Ishikawa (cell line): ENCODE data around the gene PSG7.
A peak's percentile ranks its signal among the peaks of the same experiment; 100 is the strongest.
"Not testable (repeated sequence)": the region's sequence is repeated elsewhere in the genome, so short reads cannot be mapped to it uniquely, and the experiment has no call there.

Experiments
- CEBPB ChIP-seq: IDR thresholded peaks from 2 replicates; pipeline ENCODE4 v1.6.1; 2012
- EP300 ChIP-seq: IDR thresholded peaks from 2 replicates; pipeline ENCODE4 v1.6.1; 2012; ENCODE audit warnings: borderline replicate concordance
- FOXM1 ChIP-seq: IDR thresholded peaks from 2 replicates; pipeline ENCODE4 v1.6.1; 2012; ENCODE audit warnings: low read depth, borderline replicate concordance
- MAX ChIP-seq: IDR thresholded peaks from 2 replicates; pipeline ENCODE4 v1.6.1; 2012
- NFIC ChIP-seq: IDR thresholded peaks from 2 replicates; pipeline ENCODE4 v1.6.1; 2012
- RAD21 ChIP-seq: IDR thresholded peaks from 2 replicates; pipeline ENCODE4 v1.6.1; 2012; ENCODE audit warnings: low read depth
- REST ChIP-seq: IDR thresholded peaks from 2 replicates; pipeline ENCODE4 v1.6.1; 2012; ENCODE audit warnings: low read depth, mild to moderate bottlenecking
- TAF1 ChIP-seq: IDR thresholded peaks from 2 replicates; pipeline ENCODE4 v1.6.1; 2012; ENCODE audit warnings: low read depth, mild to moderate bottlenecking
- TCF12 ChIP-seq: IDR thresholded peaks from 2 replicates; pipeline ENCODE4 v1.6.1; 2012; ENCODE audit warnings: low read depth
- ZBTB7A ChIP-seq: IDR thresholded peaks from 2 replicates; pipeline ENCODE4 v1.6.1; 2012; ENCODE audit warnings: low read depth
- TF ChIP-seq, protein P1 (sequence below): IDR thresholded peaks from 2 replicates; pipeline ENCODE4 v1.6.1; 2012

Gene PSG7

DNA sequence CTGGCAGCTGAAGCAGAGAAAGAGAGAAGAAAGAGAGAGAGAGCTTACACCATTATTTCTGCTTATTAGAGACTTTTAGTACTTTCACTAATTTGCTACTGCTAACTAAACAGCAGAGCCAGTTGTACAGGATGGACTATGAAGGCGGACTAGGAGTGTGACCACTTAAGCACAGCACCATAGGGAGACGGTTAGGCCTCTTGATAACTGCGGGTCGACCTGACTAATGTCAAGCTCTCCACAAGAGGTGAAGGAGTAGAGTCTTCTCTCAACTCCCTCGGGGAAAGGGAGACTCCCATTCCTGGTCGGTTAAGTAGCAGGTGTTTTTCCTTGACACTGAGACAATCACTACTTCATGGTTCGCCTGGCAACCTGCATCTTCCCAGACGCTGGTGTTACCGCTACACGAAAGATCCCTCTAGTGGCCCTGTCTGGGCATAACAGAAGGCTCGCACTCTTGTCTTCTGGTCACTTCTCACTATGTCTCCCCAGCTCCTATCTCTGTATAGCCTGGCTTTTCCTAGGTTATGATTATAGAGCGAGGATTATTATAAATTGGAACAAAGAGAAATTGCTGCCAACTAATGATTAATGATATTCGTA is 5.3 kb upstream of the PSG7 start:
- TF ChIP-seq EP300, result no peak
- TF ChIP-seq MAX, result no peak
- no peak for TF ChIP-seq FOXM1
- no peak for TF ChIP-seq ZBTB7A
- TF ChIP-seq TCF12, result no peak
- no peak for TF ChIP-seq RAD21
- TF ChIP-seq REST, result no peak
- TF ChIP-seq, protein P1, sequence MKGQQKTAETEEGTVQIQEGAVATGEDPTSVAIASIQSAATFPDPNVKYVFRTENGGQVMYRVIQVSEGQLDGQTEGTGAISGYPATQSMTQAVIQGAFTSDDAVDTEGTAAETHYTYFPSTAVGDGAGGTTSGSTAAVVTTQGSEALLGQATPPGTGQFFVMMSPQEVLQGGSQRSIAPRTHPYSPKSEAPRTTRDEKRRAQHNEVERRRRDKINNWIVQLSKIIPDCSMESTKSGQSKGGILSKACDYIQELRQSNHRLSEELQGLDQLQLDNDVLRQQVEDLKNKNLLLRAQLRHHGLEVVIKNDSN, result no peak
- no peak for TF ChIP-seq CEBPB

DNA sequence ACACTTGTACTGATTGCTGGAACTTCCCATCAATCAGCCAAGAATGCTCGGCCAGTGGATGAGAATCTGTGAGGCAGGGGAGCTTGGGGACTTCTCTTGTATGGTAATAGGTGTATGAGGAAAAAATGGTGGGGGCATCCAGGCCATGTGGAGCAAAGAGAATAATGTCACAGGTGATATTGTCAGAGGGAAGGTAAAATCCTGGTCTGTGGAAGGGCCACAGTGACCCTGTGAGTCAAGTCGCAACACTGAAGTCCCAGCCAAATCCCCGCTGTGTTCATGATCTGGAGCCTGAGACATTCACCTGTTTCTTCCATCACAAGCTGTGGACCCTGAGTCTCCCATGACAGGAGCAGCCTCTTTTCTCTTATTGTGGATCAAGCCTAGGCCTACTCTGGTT is 8.1 kb downstream of the PSG7 start:
- no peak for TF ChIP-seq FOXM1
- TF ChIP-seq, protein P1, result no peak
- TF ChIP-seq TCF12, result no peak
- TF ChIP-seq ZBTB7A, result no peak

GRCh38 chr19:42926781-42927180 is 10.2 kb downstream of the PSG7 start:
- TF ChIP-seq FOXM1, result no peak
- TF ChIP-seq, protein P1, result no peak

DNA sequence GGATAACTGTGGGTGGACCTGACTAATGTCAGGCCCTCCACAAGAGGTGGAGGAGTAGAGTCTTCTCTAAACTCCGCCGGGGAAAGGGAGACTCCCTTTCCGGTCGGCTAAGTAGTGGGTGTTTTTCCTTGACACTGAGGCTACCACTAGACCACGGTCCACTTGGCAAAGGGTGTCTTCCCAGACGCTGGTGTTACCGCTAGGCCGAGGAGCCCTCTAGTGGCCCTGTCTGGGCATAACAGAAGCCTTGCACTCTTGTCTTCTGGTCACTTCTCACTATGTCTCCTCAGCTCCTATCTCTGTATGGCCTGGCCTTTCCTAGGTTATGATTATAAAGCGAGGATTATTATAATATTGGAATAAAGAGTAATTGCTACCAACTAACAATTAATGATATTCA is 13.9 kb downstream of the PSG7 start:
- peak; percentile 36; the same call in 1 of the 2 replicates for TF ChIP-seq RAD21

DNA sequence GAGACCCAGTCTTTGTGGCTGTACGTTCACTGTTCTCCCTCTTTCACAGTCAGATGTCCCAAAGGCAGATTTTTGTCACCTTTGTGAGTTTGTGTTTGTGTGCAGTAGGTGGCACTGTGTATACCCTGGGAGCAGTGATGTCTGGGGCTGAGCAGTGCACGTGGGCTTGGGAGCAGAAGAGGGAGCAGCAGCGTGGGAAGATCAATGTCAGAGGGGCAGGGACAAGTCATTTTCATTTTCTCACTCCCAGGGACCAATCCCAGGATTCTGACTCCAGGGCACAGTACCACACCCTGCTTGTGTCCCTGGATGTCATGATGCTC is 17.3 kb downstream of the PSG7 start:
- TF ChIP-seq EP300 (no peak), RAD21 (no peak), MAX (no peak)

DNA sequence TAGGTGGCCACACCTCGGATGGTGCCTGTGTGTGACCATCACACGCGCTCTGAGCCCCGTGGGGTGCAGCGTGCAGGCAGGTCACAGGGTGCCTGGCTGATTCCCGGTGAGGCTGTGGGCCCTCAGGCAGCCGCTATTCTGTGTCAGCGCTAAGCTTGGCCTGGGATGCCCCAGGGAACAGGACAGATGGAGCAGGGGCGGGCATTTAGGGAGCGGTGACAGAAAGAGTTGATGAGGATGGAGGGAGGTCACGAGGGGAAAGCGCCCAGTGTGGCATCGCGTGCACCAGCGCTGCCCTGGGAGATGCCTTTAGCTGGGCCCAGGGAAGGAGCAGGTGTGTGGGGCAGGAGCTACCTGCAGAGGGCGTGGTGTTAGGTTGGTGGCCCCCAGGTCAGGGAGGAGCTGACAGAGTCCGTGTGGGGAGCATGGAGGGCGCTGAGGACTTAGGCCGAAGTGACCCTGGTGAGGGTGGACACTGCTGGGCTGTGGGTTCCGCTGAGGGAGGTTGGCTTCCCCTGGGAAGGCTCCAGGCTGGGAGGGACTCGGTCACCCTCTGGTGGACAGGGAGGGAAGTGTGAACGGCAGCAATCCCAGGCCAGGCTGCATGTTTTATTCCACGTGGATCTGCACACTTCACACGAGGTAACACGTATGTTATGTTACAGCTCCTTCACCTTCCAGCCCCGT is 17.8 kb downstream of the PSG7 start:
- TF ChIP-seq MAX, result peak; percentile 43; the same call in 1 of the 2 replicates

DNA sequence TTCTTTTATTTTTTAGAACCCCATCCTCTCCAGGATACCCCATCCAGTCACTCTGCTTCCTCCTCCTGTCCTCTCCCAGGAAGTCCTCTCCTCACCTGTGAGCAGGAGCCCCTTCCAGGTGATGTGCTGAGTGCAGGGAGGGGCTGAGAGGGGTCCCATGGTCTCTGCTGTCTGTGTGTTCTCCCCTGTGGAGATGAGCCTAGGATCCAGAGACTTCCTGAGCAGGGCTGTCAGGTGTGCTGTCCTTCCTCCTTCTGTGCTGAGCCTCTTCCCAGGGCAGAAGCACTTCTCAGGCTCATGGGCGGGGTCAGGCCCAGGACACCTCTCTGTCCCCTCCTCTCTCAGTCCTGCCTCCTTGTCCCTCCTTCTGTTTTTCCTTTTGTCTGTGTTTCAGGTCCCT is 19.4 kb downstream of the PSG7 start, which contains the start of gene PSG6:
PSG6 (minus strand) TSS at position 261 of the 400 bp plus-strand sequence; CDS start at position 159, 102 bp downstream.
- TF ChIP-seq FOXM1, NFIC, TAF1: not testable (repeated sequence)

- TF ChIP-seq MAX, result peak; percentile 50
These were observed 55.7 kb downstream of the PSG7 start for GRCh38 chr19:42881279-42881678.

DNA sequence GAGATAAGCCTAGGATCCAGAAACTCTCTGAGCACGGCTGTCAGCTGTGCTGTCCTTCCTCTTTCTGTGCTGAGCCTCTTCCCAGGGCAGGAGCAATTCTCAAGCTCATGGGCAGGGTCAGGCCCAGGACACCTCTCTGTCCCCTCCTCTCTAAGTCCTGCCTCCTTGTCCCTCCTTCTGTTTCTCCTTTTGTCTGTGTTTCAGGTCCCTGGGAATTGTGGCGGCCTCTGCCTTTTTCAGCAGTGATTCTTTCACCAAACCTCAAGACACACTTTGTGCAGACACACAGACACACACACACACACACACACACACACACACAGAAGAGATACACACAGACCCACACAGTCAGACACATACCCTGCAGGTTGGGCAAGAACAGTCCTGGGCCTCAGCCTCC is 57.4 kb downstream of the PSG7 start, which contains the start of gene PSG1:
PSG1 (minus strand) TSS at position 101 of the 400 bp plus-strand sequence. CDS start 132 bp downstream, outside the sequence.
- TF ChIP-seq RAD21 (no peak), CEBPB (no peak), TCF12 (no peak)
